Stimulated activated CD4-positive, alpha-beta T cell treated with anti-CD3 and anti-CD28 coated beads, TNF-alpha, amount 100 ng/mL, for 24 hours (primary cell): ENCODE results near the gene LAMA2.

Experiments used
- DNase-seq, 3 experiments: peaks; one replicate each; pipeline ENCODE4 v3.0.0-alpha.2; 2020; ENCODE audit warnings: low read depth in 3 of 3

Gene LAMA2

DNA sequence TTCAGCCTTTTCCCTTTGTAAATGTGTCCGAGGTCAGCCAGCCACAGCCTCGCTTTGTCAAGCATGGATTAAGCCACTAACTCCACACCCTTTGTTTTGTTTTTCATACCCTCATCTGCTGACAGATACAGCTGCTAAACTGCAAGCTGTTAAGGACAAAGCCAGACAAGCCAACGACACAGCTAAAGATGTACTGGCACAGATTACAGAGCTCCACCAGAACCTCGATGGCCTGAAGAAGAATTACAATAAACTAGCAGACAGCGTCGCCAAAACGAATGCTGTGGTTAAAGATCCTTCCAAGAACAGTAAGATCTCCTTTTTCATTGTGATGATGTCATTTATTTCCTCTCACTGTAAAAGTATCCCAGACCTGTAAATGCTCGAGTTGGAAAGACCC lies 557.8 kb downstream of the LAMA2 start:
- no peak for DNase-seq

DNA sequence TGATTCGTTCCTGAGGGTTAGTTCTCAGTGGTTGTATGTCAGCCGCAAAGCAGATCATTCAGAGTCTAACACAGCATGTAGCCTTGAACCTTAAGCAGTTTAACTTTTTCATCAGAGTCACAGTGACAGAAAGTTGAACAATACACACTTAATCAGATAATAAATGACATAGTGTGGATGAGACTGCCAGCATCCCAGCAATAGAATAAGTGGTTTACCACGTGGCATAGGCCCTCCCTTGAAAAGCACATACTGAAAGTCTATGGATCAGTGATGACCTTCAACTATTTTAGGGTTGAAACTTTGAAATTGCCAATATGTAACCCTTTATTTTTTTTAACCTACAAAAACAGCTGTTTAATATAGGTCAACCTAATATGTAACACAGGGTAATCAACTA lies 561.7 kb downstream of the LAMA2 start:
- DNase-seq, result no peak

DNA sequence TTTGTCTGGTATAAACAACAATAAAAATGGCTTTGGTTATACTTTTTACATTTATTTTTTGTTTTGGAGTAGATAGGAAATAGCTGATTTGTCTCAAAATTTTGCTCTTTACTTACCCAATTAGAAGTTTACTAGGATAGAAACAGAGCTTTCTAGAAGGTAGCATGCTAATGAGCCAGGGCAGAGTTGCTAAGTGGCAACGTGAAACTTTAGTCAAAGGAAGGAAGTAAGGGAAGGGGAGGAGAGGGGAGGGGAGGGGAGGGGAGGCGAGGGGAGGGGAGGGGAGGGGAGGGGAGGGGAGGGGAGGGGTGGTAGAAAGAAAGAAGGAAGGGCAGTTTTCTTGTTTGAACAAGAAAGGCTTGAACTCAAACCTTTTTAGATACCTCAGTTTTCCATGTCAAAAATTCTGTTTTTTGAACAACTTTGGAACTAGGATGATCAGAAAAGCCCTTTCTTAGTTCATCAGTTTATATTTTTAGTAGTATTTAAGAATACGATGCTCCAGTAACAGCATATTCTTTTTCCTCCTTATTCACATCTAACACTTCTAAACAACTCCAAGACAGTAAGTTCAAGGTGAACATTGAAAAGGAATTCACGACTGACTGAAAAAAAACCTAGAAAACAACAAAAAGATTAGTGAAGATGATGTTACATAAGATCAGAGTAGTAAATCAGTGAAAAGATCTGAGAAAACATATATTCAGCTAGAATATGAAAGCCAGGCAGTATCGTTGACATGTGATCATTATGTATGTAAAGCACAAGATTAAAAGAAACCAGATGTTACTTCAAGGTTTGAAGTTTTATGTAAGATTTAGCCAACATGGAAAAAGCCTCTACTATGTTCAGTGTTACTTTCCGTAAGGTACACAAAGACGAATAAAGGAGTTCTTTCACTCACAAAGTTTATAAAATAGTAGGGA lies 563.6 kb downstream of the LAMA2 start:
- no peak for DNase-seq

DNA sequence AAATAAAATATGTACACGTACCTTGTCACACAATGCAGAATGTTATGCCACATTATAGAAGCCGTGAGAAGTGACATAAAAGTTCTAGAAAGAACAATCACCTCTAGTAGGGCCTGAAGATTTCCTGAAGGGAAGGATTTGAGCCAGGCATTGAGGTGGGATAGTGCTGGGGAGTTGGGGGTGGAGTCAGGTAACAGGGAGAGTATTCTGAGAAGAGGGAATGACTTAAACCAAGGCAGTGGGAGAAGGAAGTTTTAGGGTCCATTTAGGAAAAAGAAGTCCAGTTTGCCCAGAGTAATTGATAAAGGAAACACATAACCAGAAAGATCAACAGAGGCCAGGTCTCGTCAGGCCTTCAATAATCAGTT lies 564.2 kb downstream of the LAMA2 start:
- no peak for DNase-seq

DNA sequence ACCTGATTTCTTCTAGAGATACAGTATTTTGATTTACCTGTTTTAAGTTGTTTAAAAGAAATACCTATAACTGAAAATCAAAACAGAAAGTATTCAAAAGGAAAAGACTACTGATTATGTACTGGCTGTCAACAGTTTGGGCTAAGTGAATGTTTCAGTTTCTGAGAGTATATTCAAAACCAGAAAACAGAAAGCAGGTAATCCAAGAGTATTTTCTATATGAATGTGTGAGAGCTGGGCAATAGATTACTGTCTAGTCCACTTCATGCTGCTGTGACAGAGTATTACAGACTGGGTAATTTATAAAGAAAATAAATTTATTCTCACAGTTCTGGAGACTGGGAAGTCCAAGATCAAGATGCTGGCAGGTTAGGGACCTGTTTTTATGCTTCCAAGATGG lies 566.0 kb downstream of the LAMA2 start:
- DNase-seq, result no peak

DNA sequence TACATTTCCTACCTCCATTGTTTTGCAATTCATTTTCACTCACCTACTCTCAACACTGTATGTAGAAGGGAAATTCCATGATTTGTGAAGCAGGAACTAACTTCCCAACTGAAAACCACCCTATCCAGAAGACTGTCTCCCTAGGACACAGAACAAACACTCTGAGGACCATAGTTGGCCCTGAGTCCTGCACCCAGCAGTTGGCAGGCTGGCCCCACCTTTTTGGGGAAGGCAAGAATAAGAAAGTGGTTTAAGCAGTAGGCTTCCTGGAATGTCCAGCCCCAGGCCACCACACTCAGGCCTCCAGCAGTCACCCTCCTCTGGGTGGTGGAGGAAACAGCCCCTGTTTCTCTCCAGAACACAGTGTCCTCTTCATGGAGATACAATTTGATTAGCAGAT lies 568.2 kb downstream of the LAMA2 start:
- no peak for DNase-seq

DNA sequence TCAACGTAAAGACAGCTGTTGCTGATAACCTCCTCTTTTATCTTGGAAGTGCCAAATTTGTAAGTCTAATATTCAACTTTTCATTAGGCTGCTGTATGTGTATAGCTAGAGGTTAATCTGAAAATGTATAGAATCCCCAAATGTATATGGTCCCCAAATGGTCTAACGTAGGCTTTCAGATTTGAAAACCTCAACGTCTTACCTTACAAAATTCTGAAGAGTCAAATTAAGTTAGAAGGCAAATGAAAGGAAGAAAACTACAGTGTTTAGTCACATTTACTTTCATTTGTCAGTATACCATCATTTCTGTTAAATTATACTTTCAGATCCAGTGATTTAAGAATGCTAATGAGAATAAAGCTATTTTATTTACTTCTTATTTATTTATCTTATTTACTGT lies 570.1 kb downstream of the LAMA2 start:
- DNase-seq, result no peak

DNA sequence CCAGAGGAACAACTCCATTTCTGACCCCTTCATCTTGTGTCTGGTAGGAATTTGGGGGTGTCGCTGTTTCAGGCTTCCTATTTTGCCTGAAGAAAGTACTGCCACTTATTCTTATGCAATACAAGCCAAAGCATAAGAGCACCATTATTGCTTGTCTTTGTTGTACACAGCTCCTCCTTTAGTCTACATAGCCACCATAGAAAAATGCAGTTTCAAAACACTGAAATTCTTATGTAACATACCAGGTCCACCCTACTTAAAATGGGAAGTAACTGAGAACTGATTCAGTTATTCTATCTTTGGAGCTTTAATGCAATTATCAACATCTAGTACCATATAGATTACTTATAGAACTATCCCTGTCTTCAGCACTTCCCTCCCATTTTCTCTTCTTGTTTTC lies 571.5 kb downstream of the LAMA2 start:
- no peak for DNase-seq

DNA sequence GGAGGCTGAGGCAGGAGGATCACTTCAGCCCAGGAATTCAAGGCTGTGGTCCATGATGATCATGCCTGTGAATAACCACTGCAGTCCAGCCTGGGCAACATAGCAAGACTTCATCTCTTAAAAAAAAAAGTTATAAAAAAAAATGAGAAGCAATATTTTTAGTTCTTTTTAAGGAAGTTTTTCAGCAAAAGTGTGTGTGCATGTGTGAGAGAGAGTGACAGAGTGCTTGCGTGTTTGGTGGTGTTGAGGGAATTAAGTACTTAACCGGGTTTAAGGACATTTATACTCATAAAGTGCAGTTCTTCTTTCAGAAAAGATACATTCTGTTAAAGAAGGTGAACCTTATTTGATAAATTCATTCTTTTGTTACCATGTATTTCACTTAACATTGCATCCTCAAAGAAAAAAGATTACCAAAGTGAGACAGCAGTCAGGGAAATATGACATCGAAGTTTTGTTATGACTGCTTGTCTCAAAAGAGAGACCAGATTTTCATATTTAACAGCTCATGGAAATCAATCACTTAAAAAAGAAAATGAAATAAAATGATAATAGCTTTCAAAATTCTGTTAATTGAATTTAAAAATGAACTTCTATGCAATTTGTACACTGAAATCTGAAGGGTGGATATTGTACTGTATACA lies 572.3 kb downstream of the LAMA2 start:
- no peak for DNase-seq

DNA sequence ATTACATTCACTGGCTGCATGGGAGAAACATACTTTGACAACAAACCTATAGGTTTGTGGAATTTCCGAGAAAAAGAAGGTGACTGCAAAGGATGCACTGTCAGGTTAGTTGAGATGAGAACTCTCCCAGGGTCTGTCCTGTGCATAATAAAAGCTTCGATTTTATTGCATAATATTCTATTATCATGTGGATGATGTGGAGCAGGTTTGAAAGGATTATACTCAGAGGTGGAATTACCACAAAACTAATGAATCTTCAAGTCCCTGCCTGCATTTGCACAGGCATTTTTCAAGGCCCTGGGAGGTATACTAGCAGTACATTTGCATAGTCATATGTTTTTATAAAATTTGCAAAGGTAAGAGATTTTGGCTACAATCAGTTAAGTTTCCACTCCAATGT lies 577.3 kb downstream of the LAMA2 start:
- DNase-seq, result no peak

DNA sequence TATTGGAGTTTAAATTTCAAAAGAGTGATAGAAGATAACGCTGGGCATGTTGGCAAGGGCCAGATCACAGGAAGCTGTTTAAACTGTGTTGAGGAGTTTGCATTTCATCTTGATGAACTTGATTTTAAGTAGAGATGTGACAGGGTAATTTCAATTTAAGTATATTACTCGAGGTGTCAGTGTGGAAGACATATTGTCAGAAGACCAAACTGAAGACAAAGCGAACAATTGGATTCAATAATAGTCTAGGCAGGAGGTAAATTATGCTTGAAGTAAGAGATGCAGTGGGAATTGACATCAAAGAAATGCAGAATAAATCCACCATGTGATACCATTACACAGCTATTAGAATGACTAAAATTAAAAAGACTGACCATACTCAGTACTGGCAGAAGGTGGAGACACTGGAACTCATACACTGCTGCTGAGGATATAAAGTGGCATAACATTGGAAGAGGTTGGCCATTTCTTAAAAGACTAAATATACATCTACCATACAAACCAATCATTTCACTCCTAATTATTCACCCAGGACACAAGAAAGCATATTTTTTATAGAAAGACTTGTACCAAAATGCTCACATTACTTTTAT lies 586.2 kb downstream of the LAMA2 start:
- no peak for DNase-seq

DNA sequence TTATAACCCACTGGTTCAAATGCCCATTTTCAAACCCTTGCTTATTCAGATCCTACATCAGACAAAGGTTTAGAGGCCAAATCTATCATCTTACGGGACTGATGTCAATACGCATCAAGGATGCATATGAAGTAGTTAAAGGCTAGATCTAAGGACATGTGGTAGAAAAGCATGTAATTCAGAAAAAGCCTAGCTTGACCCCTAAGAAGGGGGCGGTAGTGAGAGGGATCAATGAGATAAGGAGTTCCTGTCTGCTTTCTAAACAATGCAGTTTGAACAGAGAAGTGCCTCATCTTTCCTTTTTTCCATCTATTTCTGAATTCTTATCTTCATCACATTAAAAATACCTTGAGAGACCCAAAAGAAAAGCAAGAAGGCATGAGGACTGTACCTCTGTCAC lies 589.3 kb downstream of the LAMA2 start:
- no peak for DNase-seq

DNA sequence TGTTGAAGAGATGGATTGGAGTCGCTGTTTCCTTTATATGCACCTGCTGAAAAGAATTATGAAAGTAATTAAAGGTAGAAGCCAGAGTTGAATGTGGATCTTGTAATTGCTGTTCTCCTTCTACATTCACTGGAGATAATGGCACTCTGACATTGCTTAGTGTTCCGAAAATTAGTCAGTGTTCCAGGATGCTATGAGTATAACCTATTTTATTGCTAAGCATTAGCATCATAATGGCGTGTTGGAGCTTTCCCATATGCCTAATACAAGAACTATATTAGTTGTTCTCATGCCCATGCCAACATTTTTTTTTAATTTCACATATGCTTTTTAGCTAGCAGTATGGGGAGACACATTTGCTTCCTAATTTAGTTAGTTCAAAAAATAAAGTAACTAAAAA lies 590.6 kb downstream of the LAMA2 start:
- DNase-seq, result no peak

DNA sequence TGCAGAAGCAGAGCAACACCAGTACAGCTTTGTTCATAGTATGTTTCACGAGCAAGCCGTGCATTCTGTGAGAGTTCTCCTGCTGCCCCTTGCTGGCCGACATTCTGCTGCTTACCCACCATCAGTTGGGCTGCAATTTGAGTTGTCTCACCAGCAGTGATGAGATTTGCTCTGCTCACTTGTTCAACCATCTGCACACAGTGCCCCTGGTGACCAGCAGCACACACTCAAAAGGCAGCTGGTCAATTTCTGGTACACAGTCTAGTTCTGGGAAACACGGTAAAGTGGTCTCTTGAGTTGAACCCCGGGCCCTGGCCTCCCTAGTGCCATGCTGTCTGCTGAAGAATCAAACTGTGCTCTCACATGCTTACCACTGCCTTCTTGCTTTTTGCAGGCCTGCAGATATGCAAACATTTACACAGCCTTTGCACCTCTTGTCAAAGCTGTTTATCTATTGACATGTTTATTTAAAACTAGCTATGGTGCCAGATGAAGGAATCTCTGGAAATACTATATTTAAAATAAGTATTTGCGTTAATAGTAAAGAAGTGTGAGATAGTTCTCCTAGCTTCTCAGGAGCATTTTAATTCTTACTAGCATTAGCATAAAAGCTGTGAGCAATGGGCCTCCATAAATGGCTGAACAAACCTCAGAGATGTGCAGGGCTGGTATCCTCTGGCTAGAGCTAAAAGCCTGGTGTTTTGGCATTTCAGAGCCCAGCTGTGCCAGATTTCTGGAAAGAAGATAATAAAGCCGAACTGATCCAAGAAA lies 592.7 kb downstream of the LAMA2 start:
- no peak for DNase-seq

DNA sequence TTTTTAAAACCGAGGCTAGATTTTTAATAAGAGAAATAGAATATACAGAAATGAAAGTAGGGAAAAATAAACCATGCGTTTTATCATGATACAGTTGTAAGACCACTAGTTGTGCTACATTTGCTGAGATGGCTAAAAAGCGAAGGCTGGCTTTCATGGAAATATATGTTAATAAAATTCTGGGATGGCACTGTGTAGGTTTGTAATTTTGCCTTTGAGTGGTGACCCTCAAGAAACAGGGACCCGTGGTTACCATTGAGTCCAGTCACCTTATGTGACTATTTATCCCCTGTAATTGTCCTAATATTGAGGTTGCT lies 593.3 kb downstream of the LAMA2 start:
- DNase-seq, result no peak

DNA sequence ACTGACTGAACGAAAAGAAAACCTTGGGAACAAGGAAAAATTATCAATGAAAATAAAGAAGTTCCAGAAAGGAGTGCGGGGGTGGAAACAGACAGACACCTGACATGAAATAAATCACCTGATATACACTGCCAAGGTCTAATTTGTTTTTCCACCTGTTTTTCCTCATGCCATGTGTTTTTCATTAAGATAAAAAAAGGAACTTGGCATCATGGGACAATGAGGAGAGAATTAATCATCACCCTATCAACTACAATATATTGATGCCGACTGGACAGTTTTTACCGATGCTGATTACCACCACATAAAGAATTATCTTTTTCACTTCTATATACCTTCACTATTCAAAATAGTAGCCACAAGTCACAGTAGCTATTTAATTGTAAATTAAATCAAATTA lies 593.9 kb downstream of the LAMA2 start:
- DNase-seq, result no peak

DNA sequence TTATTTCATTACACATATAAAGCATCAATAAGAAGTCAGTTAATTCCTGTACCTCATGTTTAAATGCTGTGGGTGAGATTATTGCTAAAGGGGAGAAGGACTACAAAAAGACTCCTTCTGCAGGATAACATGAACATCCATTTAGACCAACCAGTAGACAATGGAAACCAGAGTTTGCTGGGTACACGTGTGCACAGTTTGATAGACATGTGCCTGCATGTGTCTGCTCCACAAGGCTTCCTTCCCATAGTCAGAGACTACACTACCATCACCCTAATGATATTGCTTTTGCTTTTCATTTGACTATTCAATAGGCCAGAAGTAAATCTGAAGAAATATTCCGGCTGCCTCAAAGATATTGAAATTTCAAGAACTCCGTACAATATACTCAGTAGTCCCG lies 595.4 kb downstream of the LAMA2 start:
- DNase-seq, result no peak

DNA sequence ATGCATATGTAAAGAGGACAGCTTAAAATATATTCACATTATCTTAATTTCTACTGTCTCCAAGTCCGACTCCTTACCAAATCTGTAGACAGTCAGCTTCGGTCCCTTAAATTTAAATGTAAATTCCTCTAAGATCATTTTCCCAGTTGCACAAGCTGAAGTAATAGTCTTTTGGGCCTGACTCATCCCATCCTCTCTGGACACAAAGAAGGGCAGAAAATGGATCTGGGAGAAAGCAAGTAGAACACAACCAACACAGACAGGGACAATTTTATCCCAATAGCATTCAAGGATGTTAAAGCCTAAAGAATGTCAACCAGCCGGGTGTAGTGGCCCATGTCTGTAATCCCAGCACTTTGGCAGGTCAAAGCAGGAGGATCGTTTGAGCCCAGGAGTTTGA lies 598.8 kb downstream of the LAMA2 start:
- DNase-seq, result no peak

DNA sequence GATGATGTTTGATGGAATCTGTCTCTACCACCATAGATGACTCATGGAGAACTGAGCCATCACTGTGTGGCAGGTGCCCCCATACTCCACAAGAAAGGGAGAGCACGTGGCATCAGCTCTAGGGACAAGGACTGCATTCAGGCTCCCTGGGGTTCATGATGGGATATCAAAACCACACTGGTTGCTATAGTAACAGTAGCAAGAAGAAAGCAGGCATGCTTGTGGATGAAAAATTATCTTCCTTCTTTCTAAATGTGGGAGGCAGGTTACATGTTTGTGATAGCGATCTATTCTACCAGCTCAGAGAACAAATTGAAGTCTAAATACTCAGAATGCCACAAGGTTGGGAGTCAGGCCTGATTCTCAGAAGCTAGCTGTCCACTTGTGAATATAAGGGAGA lies 602.8 kb downstream of the LAMA2 start:
- no peak for DNase-seq

DNA sequence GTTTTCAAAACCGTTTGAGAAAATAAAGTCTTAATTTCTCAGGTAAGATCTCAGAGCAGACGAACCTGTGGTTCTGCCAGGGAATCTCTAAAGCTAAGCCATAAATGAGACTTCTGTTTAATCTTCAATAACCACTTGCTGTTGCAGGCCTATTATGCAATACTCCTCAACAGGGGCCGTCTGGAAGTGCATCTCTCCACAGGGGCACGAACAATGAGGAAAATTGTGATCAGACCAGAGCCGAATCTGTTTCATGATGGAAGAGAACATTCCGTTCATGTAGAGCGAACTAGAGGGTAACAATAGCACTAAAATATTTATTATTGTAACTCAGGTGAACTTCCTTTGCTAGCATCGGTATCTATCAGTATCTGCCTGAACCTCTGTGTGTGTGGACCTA lies 603.4 kb downstream of the LAMA2 start:
- no peak for DNase-seq

DNA sequence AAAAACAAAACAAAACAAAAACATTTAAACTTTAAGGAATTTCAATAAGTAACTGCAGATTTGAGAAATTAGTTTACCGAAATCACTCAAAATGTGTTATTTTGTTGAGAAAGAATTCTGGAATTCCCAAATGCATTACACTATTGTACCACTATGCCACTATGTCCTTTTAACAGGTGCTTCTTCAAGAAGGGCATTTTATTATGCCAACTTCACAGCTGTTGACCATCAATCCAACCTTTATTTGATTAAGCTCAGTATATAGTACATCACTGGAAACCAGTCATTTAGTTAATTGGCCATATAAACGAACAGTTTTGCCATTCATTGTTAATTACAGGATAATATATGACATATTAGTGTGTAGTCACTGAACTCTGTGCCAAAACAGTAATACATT lies 605.4 kb downstream of the LAMA2 start:
- DNase-seq, result no peak

DNA sequence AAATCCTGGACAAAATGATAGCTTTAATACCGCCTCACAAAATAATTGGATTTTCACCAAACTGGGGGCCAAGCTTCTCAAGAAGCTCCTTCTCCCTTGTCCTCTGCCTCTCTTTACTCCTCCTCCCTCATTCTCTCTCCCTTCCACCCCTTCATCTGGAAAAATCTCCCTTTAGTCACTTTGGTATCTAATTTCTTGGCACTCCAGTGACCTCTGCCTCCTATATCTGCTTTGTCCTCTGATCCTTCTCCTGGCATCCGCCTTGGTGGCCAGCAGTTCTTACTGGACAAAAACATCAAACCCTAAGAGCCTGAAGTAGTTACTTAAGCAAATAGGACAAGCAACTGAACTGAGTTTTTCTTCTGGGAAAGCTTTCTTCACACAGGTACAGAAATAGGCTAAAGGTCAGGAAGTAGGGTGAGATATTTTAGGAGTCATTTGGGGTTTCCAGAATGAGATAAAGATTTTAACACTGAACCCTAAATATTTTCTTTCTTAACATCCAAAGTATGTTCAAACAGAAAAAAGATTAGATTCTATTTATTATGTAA lies 606.4 kb downstream of the LAMA2 start:
- no peak for DNase-seq
